ENCODE results near the gene GOLIM4. TPM values are rescaled to one million over a fixed set of nuclear protein-coding genes. Genes with fewer than 3 reads are reported as not detected.
"Not testable (repeated sequence)": the region's sequence is repeated elsewhere in the genome, so short reads cannot be mapped to it uniquely, and the experiment has no call there.

GOLIM4 gene
- total RNA-seq, 1 experiment from 2014 or later: 24.6 TPM

DNA sequence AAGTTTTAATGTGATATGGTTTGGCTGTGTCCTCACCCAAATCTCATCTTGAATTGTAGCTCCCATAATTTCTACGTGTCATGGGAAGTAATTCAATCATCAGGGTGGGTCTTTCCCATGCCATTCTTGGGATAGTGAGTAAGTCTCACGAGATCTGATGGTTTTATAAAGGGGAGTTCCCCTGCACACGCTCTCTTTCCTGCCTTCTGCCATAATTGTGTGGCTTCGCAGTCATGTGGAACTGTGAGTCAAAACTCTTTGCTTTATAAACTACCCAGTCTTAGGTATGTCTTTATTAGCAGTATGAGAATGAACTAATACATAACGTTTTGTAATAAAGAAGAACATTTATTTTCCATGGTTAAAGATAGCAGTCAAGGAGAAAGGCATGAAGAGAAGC is 39.2 kb upstream of the GOLIM4 start:
- no peak for DNase-seq

DNA sequence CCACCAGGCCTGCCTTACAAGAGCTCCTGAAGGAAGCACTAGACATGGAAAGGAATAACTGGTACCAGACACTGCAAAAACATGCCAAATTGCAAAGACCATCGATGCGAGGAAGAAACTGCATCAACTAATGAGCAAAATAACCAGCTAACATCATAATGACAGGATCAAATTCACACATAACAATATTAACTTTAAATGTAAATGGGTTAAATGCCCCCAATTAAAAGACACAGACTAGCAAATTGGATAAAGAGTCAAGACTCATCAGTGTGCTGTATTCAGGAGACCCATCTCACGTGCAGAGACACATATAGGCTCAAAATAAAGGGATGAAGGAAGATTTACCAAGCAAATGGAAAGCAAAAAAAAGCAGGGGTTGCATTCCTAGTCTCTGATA is 34.5 kb upstream of the GOLIM4 start:
- H3K23me2 ChIP-seq (ENCODE audit: insufficient read length, low read depth, low read length, poor library complexity, severe bottlenecking); H3K4me2 ChIP-seq (ENCODE audit: insufficient read depth, insufficient read length, low read length); H3K9me3 ChIP-seq (ENCODE audit: control insufficient read depth, low read depth, low read length); DNase-seq; H3K27ac Mint-ChIP-seq; H2BK5ac ChIP-seq (ENCODE audit: insufficient read length, low read length); H3T11ph ChIP-seq (ENCODE audit: low read length); H3K18ac ChIP-seq (ENCODE audit: insufficient read length, low read depth, low read length); H4K91ac ChIP-seq (ENCODE audit: insufficient read length, low read depth, low read length); H3K56ac ChIP-seq (ENCODE audit: insufficient read length, low read depth, low read length); H3K79me2 ChIP-seq (ENCODE audit: insufficient read depth, low read length); H3K4me3 Mint-ChIP-seq; H2AK5ac ChIP-seq (ENCODE audit: insufficient read length, low read length); H4K8ac ChIP-seq (replicated peaks; ENCODE audit: insufficient read length, low read depth, low read length); H3K4me1 ChIP-seq (ENCODE audit: insufficient read depth, low read length); H3K79me1 ChIP-seq (ENCODE audit: insufficient read depth, low read depth, low read length, poor library complexity, severe bottlenecking); H3K9ac ChIP-seq (ENCODE audit: extremely low read depth, insufficient read length, low read length); H2BK12ac ChIP-seq (ENCODE audit: insufficient read length, low read depth, low read length); H2AFZ ChIP-seq (ENCODE audit: low read length); H3K4ac ChIP-seq (ENCODE audit: low read depth, low read length); H4K20me1 ChIP-seq (ENCODE audit: control insufficient read depth, insufficient read depth, insufficient read length); H3K27ac ChIP-seq (ENCODE audit: insufficient read length, low read depth, low read length); H3K27me3 Mint-ChIP-seq (ENCODE audit: low read depth); H3K14ac ChIP-seq (ENCODE audit: insufficient read depth, low read length); H2BK20ac ChIP-seq (ENCODE audit: low read depth, low read length, poor library complexity, severe bottlenecking); H3K23ac ChIP-seq (ENCODE audit: insufficient read length, low read depth, low read length); H2BK120ac ChIP-seq (ENCODE audit: low read depth, low read length, poor library complexity, severe bottlenecking); H2BK15ac ChIP-seq (ENCODE audit: low read depth, low read length); H3K27me3 ChIP-seq (ENCODE audit: insufficient read depth, low read length); H3K4me1 Mint-ChIP-seq; H4K5ac ChIP-seq (ENCODE audit: insufficient read length, low read depth, low read length): not testable (repeated sequence)
- Mint-ChIP-seq H3K9me3 (peaks cover 31 to 38% of the 10 kb centered on the region in 2 experiments), H3K36me3 (ENCODE audit: insufficient read depth in 1 of 3, low read depth in 3 of 3) (peaks cover 9 to 38% (median 13%) of the 10 kb centered on the region in 3 experiments; a peak in 6 of 7 replicates)
- WGBS (ENCODE audit: extremely low coverage, insufficient read length, low lambda C conversion rate): no CpG with 5 or more reads among the region's 3 CpGs

More for the DNA sequence above, 39.2 kb upstream of the GOLIM4 start:
- Histone ChIP-seq H3K4me1 (ENCODE audit: insufficient read depth, low read length) (no peaks in the 10 kb centered on the region), H2BK120ac (ENCODE audit: low read depth, low read length, poor library complexity, severe bottlenecking) (no peak overlapping the region), H3K23me2 (ENCODE audit: insufficient read length, low read depth, low read length, poor library complexity, severe bottlenecking) (no peaks in the 10 kb centered on the region), H3K56ac (ENCODE audit: insufficient read length, low read depth, low read length) (no peak overlapping the region), H3K9me3 (ENCODE audit: control insufficient read depth, low read depth, low read length) (no peaks in the 10 kb centered on the region), H3K4ac (ENCODE audit: low read depth, low read length) (no peak overlapping the region), H3K4me2 (ENCODE audit: insufficient read depth, insufficient read length, low read length) (no peak overlapping the region), H3K9ac (ENCODE audit: extremely low read depth, insufficient read length, low read length) (no peak overlapping the region), H3K27me3 (ENCODE audit: insufficient read depth, low read length) (no peaks in the 10 kb centered on the region), H3K18ac (ENCODE audit: insufficient read length, low read depth, low read length) (no peak overlapping the region), H3K27ac (ENCODE audit: insufficient read length, low read depth, low read length) (no peak overlapping the region), H2BK5ac (ENCODE audit: insufficient read length, low read length) (no peak overlapping the region), H3K14ac (ENCODE audit: insufficient read depth, low read length) (no peak overlapping the region), H2BK15ac (ENCODE audit: low read depth, low read length) (no peak overlapping the region), H2AK5ac (ENCODE audit: insufficient read length, low read length) (no peak overlapping the region), H3K79me1 (ENCODE audit: insufficient read depth, low read depth, low read length, poor library complexity, severe bottlenecking) (no peaks in the 10 kb centered on the region), H3T11ph (ENCODE audit: low read length) (no peak overlapping the region), H3K79me2 (ENCODE audit: insufficient read depth, low read length) (no peaks in the 10 kb centered on the region), H3K23ac (ENCODE audit: insufficient read length, low read depth, low read length) (no peak overlapping the region), H4K20me1 (ENCODE audit: control insufficient read depth, insufficient read depth, insufficient read length) (no peaks in the 10 kb centered on the region), H4K8ac (replicated peaks; ENCODE audit: insufficient read length, low read depth, low read length) (no peak overlapping the region), H2AFZ (ENCODE audit: low read length) (no peak overlapping the region), H2BK12ac (ENCODE audit: insufficient read length, low read depth, low read length) (no peak overlapping the region), H4K5ac (ENCODE audit: insufficient read length, low read depth, low read length) (no peak overlapping the region), H2BK20ac (ENCODE audit: low read depth, low read length, poor library complexity, severe bottlenecking) (no peak overlapping the region), H4K91ac (ENCODE audit: insufficient read length, low read depth, low read length) (no peak overlapping the region)
- WGBS (ENCODE audit: extremely low coverage, insufficient read length, low lambda C conversion rate): no CpG with 5 or more reads among the region's 5 CpGs
- TF ChIP-seq, protein P1, sequence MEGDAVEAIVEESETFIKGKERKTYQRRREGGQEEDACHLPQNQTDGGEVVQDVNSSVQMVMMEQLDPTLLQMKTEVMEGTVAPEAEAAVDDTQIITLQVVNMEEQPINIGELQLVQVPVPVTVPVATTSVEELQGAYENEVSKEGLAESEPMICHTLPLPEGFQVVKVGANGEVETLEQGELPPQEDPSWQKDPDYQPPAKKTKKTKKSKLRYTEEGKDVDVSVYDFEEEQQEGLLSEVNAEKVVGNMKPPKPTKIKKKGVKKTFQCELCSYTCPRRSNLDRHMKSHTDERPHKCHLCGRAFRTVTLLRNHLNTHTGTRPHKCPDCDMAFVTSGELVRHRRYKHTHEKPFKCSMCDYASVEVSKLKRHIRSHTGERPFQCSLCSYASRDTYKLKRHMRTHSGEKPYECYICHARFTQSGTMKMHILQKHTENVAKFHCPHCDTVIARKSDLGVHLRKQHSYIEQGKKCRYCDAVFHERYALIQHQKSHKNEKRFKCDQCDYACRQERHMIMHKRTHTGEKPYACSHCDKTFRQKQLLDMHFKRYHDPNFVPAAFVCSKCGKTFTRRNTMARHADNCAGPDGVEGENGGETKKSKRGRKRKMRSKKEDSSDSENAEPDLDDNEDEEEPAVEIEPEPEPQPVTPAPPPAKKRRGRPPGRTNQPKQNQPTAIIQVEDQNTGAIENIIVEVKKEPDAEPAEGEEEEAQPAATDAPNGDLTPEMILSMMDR (conservative IDR thresholded peaks at IDR 0.05): no peak
- Mint-ChIP-seq H3K4me1 (no peaks in the 10 kb centered on the region), H3K36me3 (ENCODE audit: insufficient read depth in 1 of 3, low read depth in 3 of 3) (no peaks in the 10 kb centered on the region), H3K4me3 (no peak overlapping the region), H3K27ac (no peak overlapping the region), H3K9me3 (peaks cover 0 to 4% of the 10 kb centered on the region in 2 experiments; a peak in 2 of 5 replicates), H3K27me3 (ENCODE audit: low read depth) (no peaks in the 10 kb centered on the region)
